NCI-H1417 treated with DMSO at 0.1 percent for 48 hours (cell line): ENCODE results near the gene ZNF487.

Source experiments
- DNase-seq: peaks from one replicate; lab custom pipeline; 2025; lab: John Stamatoyannopoulos, UW

The ZNF487 gene

DNA sequence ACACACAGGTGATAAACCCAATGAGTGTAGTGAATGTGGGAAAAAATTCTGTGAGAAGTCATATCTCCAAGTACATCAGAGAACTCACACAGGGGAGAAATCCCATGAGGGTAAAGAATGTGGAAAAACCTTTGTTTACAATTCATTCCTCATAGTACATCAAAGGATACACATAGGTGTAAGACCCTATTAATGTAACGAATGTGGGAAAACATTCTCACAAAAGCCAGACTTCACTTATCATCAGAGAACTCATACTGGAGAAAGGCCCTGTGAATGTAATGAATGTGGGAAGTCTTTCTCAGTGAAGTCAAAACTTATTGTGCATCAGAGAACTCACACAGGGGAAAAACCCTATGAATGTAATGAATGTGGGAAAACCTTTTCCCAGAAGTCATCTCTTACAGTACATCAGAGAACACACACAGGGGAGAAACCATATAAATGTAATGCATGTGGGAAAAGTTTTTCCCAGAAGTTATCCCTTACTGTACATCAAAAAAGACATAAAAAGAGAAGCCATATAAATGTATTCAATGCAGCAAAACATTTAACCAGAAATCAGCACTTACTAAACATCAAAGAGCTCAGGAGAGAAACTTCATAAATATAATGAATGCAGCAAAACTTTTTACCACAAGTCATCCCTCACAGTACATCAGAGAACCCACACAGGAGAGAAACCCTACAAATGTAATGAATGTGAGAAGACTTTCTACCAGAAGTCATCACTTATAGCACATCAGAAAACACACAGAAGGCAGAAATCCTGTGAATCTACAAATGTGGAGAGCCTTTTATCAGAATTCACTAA is 87.7 kb downstream of the ZNF487 start:
- no peak for DNase-seq
